ENCODE measurements around the gene STARD8.

DNA sequence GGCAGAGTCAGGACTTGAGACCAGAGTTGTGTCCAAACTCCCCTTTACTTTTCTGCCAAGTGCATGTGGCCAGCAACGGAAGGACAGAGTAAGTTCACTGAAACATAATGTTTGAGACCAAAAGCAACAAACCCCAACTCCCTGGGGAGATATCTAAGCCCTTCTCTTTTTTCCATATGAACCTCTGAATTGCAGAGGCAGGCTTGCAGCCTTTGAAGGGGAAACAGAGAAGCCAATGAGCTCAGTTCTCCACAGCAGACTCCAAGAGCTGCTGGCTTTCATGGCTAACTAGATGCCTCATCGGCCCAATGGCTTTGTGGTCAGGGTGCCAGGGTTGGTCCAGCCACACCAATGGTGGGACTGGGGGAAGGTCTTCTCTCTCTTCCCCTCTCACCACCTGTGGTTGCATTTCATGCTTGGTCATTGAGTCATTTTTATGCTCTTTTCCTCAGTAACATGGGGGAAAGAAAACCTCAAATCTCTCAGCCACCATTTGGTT is 34.0 kb downstream of the STARD8 start:
- no peak for TF ChIP-seq CTCF (IDR thresholded peaks at IDR 0.05)
- no peak for TF ChIP-seq POLR2AphosphoS5 (IDR thresholded peaks at IDR 0.05; ENCODE audit: insufficient read depth in 1 of 2, low read depth in 1 of 2)
- no peak for TF ChIP-seq POLR2A (IDR thresholded peaks at IDR 0.05)

Data from vagina (tissue), 2 donors.